ENCODE measurements around the gene CELSR3. TPM values are rescaled to one million over a fixed set of nuclear protein-coding genes. Genes with fewer than 3 reads are reported as not detected.

CELSR3 gene
- total RNA-seq, 3 donors from 2014 or later, result 1.1 to 2.7 (median 2.3) TPM

DNA sequence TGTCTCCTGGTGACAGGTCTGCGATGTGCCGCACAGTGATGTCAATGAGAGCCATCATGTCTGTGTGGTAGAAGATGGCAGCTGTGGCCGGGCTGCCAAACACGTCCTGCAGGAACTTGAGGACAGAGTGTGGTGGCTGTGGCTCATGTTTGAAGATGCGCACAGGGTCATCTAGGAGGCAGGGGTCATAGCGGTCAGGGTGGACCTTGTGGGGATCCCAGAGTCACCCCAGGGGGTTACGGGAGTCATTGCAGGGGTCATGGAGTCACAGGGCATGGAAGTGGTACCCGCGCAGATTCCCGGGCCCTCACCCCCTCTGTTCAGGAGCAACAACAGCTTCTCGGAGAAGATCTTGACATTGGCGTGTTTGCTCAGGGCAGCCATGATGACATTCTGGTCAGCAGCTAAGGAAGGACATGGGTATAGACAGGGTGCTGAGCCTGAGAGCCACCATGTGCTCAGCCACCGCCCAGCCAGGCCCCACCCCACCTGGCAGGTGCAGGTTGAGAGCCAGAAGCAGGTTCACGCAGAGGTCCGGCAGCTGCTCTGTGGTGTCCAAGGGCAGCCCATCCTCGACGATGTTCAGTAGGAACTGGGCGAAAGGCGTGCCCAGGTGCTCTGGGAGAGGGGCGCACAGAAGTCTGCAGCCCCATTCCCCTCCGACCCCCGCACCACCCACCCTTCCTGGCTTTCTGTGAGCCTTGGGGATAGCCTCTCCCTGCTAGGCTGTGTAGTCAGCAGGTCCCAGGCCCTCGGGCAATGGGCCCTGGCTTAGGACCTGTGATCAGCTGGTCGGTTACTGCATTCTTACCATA is 16.1 kb upstream of the CELSR3 start:
- H3K4me3 ChIP-seq, result no peak overlapping the region
- intact Hi-C loops (cut with DNase I, micrococcal nuclease), result no loop called here
- peak; percentile 19 for ATAC-seq

GRCh38 chr3:48678056-48678455 is 15.4 kb upstream of the CELSR3 start:
- intact Hi-C loops (cut with DNase I, micrococcal nuclease), result no loop called here

More for the DNA sequence above, 16.1 kb upstream of the CELSR3 start:
- Histone ChIP-seq H3K9me3 (no peaks in the 10 kb centered on the region), H3K4me1 (ENCODE audit: low read depth) (peaks cover 4% of the 10 kb centered on the region), H3K36me3 (ENCODE audit: low read depth) (no peaks in the 10 kb centered on the region)
- DNase-seq, result peak in 1 of 3 donors; percentile 44
- TF ChIP-seq, protein P1, sequence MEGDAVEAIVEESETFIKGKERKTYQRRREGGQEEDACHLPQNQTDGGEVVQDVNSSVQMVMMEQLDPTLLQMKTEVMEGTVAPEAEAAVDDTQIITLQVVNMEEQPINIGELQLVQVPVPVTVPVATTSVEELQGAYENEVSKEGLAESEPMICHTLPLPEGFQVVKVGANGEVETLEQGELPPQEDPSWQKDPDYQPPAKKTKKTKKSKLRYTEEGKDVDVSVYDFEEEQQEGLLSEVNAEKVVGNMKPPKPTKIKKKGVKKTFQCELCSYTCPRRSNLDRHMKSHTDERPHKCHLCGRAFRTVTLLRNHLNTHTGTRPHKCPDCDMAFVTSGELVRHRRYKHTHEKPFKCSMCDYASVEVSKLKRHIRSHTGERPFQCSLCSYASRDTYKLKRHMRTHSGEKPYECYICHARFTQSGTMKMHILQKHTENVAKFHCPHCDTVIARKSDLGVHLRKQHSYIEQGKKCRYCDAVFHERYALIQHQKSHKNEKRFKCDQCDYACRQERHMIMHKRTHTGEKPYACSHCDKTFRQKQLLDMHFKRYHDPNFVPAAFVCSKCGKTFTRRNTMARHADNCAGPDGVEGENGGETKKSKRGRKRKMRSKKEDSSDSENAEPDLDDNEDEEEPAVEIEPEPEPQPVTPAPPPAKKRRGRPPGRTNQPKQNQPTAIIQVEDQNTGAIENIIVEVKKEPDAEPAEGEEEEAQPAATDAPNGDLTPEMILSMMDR (IDR thresholded peaks at IDR 0.05), result no peak

DNA sequence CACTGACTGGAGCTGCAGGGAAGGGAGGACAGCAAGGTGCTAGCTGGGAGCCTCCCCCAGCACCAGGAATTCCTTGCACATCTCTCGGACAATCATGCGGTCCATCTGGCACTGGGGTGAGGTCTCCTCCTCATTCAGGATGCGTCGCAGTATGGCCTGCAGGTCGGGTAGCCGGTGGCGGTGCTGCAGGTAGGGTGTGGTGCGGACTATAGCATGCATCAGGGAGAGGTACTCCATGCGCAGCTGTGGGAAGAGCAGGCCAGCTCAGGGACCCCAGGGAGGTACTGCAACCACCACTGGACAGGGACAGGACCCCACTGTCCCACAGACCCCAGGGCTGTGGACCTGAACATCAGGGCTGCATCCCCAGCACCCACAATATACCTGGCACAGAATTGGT is 11.8 kb upstream of the CELSR3 start:
- ATAC-seq, result no peak

More at GRCh38 chr3:48678056-48678455, 15.4 kb upstream of the CELSR3 start:
- no peak overlapping the region for H3K4me3 ChIP-seq
- no peaks in the 10 kb centered on the region for H3K4me1 ChIP-seq (ENCODE audit: low read depth)
- TF ChIP-seq, protein P1 (IDR thresholded peaks at IDR 0.05), result no peak
- H3K36me3 ChIP-seq (ENCODE audit: low read depth), result no peaks in the 10 kb centered on the region
- ATAC-seq (no peak), DNase-seq (no peak)
- H3K9me3 ChIP-seq, result no peaks in the 10 kb centered on the region

GRCh38 chr3:48672522-48672921 is 9.8 kb upstream of the CELSR3 start:
- Histone ChIP-seq H3K9me3 (no peaks in the 10 kb centered on the region), H3K36me3 (ENCODE audit: low read depth) (no peaks in the 10 kb centered on the region), H3K4me3 (no peak overlapping the region), H3K4me1 (ENCODE audit: low read depth) (no peaks in the 10 kb centered on the region)
- intact Hi-C loops (cut with DNase I, micrococcal nuclease), result no loop called here
- DNase-seq (no peak), ATAC-seq (no peak)
- TF ChIP-seq, protein P1 (IDR thresholded peaks at IDR 0.05), result no peak

More for the DNA sequence above, 11.8 kb upstream of the CELSR3 start:
- DNase-seq, result peak in 1 of 3 donors; percentile 40
- TF ChIP-seq, protein P1 (IDR thresholded peaks at IDR 0.05), result no peak
- Histone ChIP-seq H3K36me3 (ENCODE audit: low read depth) (no peaks in the 10 kb centered on the region), H3K4me1 (ENCODE audit: low read depth) (no peaks in the 10 kb centered on the region), H3K9me3 (no peaks in the 10 kb centered on the region), H3K4me3 (no peak overlapping the region)
- intact Hi-C loops (cut with DNase I, micrococcal nuclease), result no loop called here

- intact Hi-C loops (cut with DNase I, micrococcal nuclease), result no loop called here
- TF ChIP-seq, protein P1 (IDR thresholded peaks at IDR 0.05), result no peak
- Histone ChIP-seq H3K9me3 (no peaks in the 10 kb centered on the region), H3K4me1 (ENCODE audit: low read depth) (peaks cover 14% of the 10 kb centered on the region), H3K4me3 (no peak overlapping the region), H3K36me3 (ENCODE audit: low read depth) (no peaks in the 10 kb centered on the region)
- DNase-seq (no peak), ATAC-seq (no peak)
Measured at GRCh38 chr3:48664929-48665328, 2.2 kb upstream of the CELSR3 start.

All from mucosa of descending colon (tissue), 3 donors.